Right lobe of liver (tissue), 6 donors: Measurements from ENCODE around the gene ATP10A. TPM values are rescaled to one million over a fixed set of nuclear protein-coding genes. Genes with fewer than 3 reads are reported as not detected.

Source experiments
- ATAC-seq, 4 donors: fragments of 200-7000 bp; cut with Tn5 transposase; one replicate each; pipeline ENCODE4 v1.9.1; 2020; ENCODE audit warnings: mild to moderate bottlenecking in 4 of 4, moderate library complexity in 4 of 4
- DNase-seq, 3 donors: peaks; one replicate each; pipeline ENCODE4 v3.0.0-alpha.2; 2020
- H3K27ac ChIP-seq, 3 donors: fragments of 200-600 bp; one replicate each; pipeline ENCODE4 v1.8.0; 2022
- H3K27me3 ChIP-seq, 2 donors: fragments of 200-600 bp; one replicate each; pipeline ENCODE4 v1.8.0; 2022
- H3K36me3 ChIP-seq, 4 donors: fragments of 200-600 bp; sonication (generic) in 1 of 4; one replicate each; pipeline versions ENCODE4 v1.5.1 to v1.8.0; 2017 to 2022; ENCODE audit warnings: control low read depth in 1 of 4
- H3K4me1 ChIP-seq, 4 donors: fragments of 200-600 bp; sonication (generic) in 1 of 4; one replicate each; pipeline versions ENCODE4 v1.5.1 to v1.8.0; 2017 to 2022; ENCODE audit warnings: control low read depth in 1 of 4
- H3K4me3 ChIP-seq, 3 donors: fragments of 200-600 bp; one replicate each; pipeline ENCODE4 v1.8.0; 2022
- H3K9me3 ChIP-seq, 4 donors: fragments of 200-600 bp; sonication (generic) in 1 of 4; one replicate each; pipeline versions ENCODE4 v1.5.1 to v1.8.0; 2017 to 2022; ENCODE audit warnings: control low read depth in 1 of 4
- POLR2A ChIP-seq: fragments of 450-650 bp; IDR thresholded peaks from one replicate; pipeline ENCODE4 v1.6.1; 2017; ENCODE audit warnings: antibody characterized with exemption, mild to moderate bottlenecking
- WGBS: methylation state at CpG from one replicate; pipeline ENCODE4 v1.1.6; 2018; ENCODE audit warnings: low coverage, low lambda C conversion rate; ENCODE audit not compliant: insufficient coverage; ENCODE audit errors: missing lambda C conversion rate; 5-methylcytosine and 5-hydroxymethylcytosine counted together
- intact Hi-C, 2 donors: fragments of 100-400 bp; cut with DNase I; formaldehyde crosslinking; loops; one replicate each; pipeline versions ENCODE4 v1.11.2 to v1.14.1; 2022
- total RNA-seq, 6 experiments: library from RNA; depleted of rRNA in 2 of 6; stranded (reverse); fragments of >200 nt in 2 of 6; fragmentation: NEBNext Ultra II Directional in 3 of 6; extraction: Animal tissue kit (Norgen Biotek cat#: 25700) in 3 of 6; gene quantifications; one replicate each; pipeline versions ENCODE4 v1.1.0 to v1.2.4, GENCODE V29; 2016 to 2023
- TF ChIP-seq, protein P1 (sequence below), 4 donors: fragments of 200-600 bp in 3 of 4; fragments of 450-650 bp in 1 of 4; IDR thresholded peaks; one replicate each; pipeline versions ENCODE4 v1.5.1 to v1.8.0; 2016 to 2022; ENCODE audit warnings: antibody characterized with exemption in 4 of 4, mild to moderate bottlenecking in 2 of 4
- donor health status: DM: no; HTN: yes; CAD: no.
- donor health status: DM: no; HTN: no; CAD: no.
- donor health status: DM: no; HTN: no; CAD: no.
- donor health status: DM: no; HTN: yes; CAD: no.
- donor health status: DM: no; HTN: yes; CAD: no.

ATP10A gene
- total RNA-seq, 6 experiments from 2014 or later = 0.15 to 1.00 (median 0.34) TPM

DNA sequence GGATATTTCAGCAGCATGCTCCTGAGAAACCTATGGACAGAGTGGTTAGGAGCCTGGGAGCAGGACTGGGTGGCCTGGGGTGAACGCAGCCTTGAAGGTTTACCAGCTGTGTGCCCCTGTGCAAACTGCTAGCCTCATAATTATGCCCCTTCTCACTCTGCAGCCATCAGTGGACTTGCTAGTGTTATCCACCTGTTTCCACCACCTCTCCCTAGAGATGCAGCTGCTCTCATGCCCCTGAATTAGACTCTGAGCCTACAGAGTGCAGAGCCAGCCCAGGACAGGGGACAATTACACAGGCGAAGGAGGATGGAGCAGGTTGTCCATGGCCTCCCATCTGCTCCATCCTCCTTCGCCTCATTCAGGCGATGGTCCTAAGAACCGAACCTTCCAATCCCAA, 175.9 kb downstream of the ATP10A start:
- H3K27me3 ChIP-seq = no peaks in the 10 kb centered on the region
- intact Hi-C loops = no loop called here
- 80% methylated on average over 1 of the region's 5 CpGs for WGBS
- TF ChIP-seq, protein P1, sequence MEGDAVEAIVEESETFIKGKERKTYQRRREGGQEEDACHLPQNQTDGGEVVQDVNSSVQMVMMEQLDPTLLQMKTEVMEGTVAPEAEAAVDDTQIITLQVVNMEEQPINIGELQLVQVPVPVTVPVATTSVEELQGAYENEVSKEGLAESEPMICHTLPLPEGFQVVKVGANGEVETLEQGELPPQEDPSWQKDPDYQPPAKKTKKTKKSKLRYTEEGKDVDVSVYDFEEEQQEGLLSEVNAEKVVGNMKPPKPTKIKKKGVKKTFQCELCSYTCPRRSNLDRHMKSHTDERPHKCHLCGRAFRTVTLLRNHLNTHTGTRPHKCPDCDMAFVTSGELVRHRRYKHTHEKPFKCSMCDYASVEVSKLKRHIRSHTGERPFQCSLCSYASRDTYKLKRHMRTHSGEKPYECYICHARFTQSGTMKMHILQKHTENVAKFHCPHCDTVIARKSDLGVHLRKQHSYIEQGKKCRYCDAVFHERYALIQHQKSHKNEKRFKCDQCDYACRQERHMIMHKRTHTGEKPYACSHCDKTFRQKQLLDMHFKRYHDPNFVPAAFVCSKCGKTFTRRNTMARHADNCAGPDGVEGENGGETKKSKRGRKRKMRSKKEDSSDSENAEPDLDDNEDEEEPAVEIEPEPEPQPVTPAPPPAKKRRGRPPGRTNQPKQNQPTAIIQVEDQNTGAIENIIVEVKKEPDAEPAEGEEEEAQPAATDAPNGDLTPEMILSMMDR (IDR thresholded peaks at IDR 0.05) = no peak
- TF ChIP-seq POLR2A = no peak
- H3K36me3 ChIP-seq = no peaks in the 10 kb centered on the region
- H3K4me3 ChIP-seq = no peak overlapping the region
- no peaks in the 10 kb centered on the region for H3K9me3 ChIP-seq
- no peaks in the 10 kb centered on the region for H3K4me1 ChIP-seq
- DNase-seq (no peak), ATAC-seq (no peak)
- H3K27ac ChIP-seq = no peak overlapping the region

DNA sequence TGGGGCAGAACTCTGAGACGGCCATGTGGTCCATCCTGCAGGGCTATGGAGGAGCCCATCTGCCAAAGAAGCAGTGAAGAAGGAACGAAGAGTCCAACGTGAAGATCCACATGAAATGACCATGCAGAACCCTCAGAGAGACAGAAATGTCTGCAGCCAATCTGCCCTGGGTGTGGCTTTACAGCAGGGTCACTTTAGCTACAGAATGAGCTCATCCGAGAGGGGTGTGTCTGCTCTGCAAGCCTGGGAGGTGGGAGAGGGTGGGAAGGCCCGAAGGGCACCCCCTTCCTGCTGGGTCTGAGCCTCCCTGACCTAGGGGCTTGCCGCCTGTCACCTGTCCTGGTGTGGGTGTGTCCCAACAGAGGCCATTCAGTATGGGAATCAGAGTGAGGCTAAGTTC, 176.3 kb downstream of the ATP10A start:
- DNase-seq (no peak), ATAC-seq (no peak)
- H3K27ac ChIP-seq = no peak overlapping the region
- H3K27me3 ChIP-seq = no peaks in the 10 kb centered on the region
- H3K4me1 ChIP-seq = no peaks in the 10 kb centered on the region
- no peak overlapping the region for H3K4me3 ChIP-seq
- H3K36me3 ChIP-seq = no peaks in the 10 kb centered on the region
- H3K9me3 ChIP-seq = no peaks in the 10 kb centered on the region
- intact Hi-C loops = no loop called here
- no peak for TF ChIP-seq POLR2A
- TF ChIP-seq, protein P1 (IDR thresholded peaks at IDR 0.05) = no peak
- WGBS = no CpG with 5 or more reads among the region's 6 CpGs

DNA sequence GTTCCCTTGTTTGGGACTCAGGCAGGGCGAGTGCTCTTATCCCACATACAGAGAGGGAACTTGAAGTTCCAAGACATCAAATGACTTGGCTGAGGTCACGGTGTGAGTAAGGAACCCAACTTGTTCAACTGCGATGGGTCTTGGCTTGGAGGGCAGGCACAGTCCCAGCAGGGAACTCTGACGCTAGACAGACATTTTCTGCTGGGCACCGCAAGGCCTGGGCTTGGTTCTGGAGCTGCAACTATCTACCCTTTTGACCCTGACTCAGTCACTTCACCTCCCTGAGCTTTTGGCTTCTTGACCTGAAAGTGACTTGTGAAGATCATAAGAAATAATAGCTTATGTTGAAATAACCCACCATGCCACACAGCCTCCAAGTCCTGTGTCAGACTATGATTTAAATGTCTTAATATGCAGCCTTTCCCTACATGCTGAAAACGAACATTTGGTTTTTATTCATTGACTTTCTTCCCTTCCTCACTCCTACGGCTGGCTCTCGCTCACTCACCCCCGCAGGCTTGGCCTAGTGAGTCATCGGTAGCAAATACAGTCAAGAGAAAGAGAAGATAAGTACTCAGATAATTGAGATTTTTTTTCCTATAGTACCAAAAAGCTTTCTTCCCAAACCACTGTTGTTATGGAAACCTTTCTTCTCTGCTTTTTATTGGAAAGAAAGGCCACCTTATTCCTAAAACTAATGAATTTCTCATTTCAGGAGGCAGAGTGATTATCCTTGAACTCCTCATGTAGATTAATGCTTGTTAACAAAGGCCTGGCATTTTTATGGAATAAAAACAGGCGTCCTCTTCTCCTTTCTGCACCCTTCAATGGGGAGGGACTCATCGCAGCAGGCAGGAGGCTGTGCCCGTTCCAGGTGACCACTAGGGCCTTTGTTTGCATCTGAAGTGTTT, 178.4 kb downstream of the ATP10A start:
- Histone ChIP-seq H3K4me1 (no peaks in the 10 kb centered on the region), H3K9me3 (no peaks in the 10 kb centered on the region), H3K27ac (no peak overlapping the region), H3K27me3 (no peaks in the 10 kb centered on the region), H3K4me3 (no peak overlapping the region), H3K36me3 (no peaks in the 10 kb centered on the region)
- 51% methylated on average over 9 of the region's 13 CpGs for WGBS
- ATAC-seq (no peak), DNase-seq (no peak)
- no peak for TF ChIP-seq POLR2A
- TF ChIP-seq, protein P1 (IDR thresholded peaks at IDR 0.05) = no peak
- intact Hi-C loops = no loop called here

DNA sequence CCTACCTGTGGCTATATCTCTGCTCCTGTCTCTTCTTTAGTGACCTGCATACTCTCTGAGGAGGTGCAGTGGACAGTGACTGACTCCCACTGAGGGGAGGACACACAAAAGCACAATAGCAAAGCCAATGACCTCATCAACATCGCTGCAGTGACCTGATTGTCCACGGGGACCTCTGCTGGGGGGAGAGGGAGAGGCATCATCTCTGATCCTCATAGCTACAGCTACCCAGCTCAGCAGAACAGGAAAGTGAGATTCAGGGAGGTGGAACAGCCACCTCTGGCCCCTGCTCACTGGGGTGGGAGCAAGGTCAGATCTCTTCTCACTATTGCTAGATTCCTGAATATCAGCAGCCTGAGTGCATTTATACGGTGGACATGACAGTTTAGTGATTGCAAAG, 179.2 kb downstream of the ATP10A start:
- Histone ChIP-seq H3K27ac (no peak overlapping the region), H3K4me3 (no peak overlapping the region), H3K27me3 (no peaks in the 10 kb centered on the region), H3K36me3 (no peaks in the 10 kb centered on the region), H3K4me1 (no peaks in the 10 kb centered on the region), H3K9me3 (no peaks in the 10 kb centered on the region)
- intact Hi-C loops = no loop called here
- no peak for TF ChIP-seq POLR2A
- TF ChIP-seq, protein P1 (IDR thresholded peaks at IDR 0.05) = no peak
- no peak for DNase-seq
- no peak for ATAC-seq
- WGBS = 40% methylated on average over 1 of the region's 3 CpGs
